Liver (tissue), 3 donors: Measurements from ENCODE around the gene RHOT2.

ENCODE experiments used
- EGR1 ChIP-seq, 2 donors: IDR thresholded peaks; 2 replicates each; pipeline ENCODE4 v1.6.1; 2016 to 2018; ENCODE audit warnings: antibody characterized with exemption in 2 of 2, low read depth in 2 of 2
- GABPA ChIP-seq, 2 donors: IDR thresholded peaks in 1 of 2; conservative IDR thresholded peaks in 1 of 2; 2 replicates each; pipeline ENCODE4 v1.6.1; 2016; ENCODE audit warnings: antibody characterized with exemption in 2 of 2, mild to moderate bottlenecking in 1 of 2, moderate library complexity in 1 of 2
- JUND ChIP-seq, 2 donors: IDR thresholded peaks; 2 replicates each; pipeline ENCODE4 v1.6.1; 2016; ENCODE audit warnings: antibody characterized with exemption in 2 of 2
- NR2F2 ChIP-seq: IDR thresholded peaks from 2 replicates; pipeline ENCODE4 v1.6.1; 2016; ENCODE audit warnings: antibody characterized with exemption
- RAD21 ChIP-seq, 2 donors: IDR thresholded peaks; 2 replicates each; pipeline ENCODE4 v1.6.1; 2016; ENCODE audit warnings: antibody characterized with exemption in 2 of 2, mild to moderate bottlenecking in 2 of 2
- RXRA ChIP-seq, 2 donors: IDR thresholded peaks; 2 replicates each; pipeline ENCODE4 v1.6.1; 2017 to 2018; ENCODE audit warnings: antibody characterized with exemption in 2 of 2, mild to moderate bottlenecking in 1 of 2
- SP1 ChIP-seq: IDR thresholded peaks from 2 replicates; pipeline ENCODE4 v1.6.1; 2018; ENCODE audit warnings: antibody characterized with exemption, mild to moderate bottlenecking
- TAF1 ChIP-seq: conservative IDR thresholded peaks from 2 replicates; pipeline ENCODE4 v1.6.1; 2016; ENCODE audit warnings: antibody characterized with exemption, mild to moderate bottlenecking
- YY1 ChIP-seq: IDR thresholded peaks from 2 replicates; pipeline ENCODE4 v1.6.1; 2016; ENCODE audit warnings: antibody characterized with exemption, mild to moderate bottlenecking
- TF ChIP-seq, protein P1 (sequence below): fragments of 150-350 bp; IDR thresholded peaks from 2 replicates; pipeline ENCODE4 v1.5.1; 2017; ENCODE audit warnings: improper control_type of control experiment, low read depth, low read length; ENCODE audit not compliant: missing input control
- TF ChIP-seq, protein P2 (sequence below): IDR thresholded peaks from 2 replicates; pipeline ENCODE4 v1.6.1; 2016; ENCODE audit warnings: antibody characterized with exemption
- TF ChIP-seq, protein P3 (sequence below): IDR thresholded peaks from 2 replicates; pipeline ENCODE4 v1.6.1; 2016; ENCODE audit warnings: antibody characterized with exemption, mild to moderate bottlenecking
- TF ChIP-seq, protein P4 (sequence below): IDR thresholded peaks from 2 replicates; pipeline ENCODE4 v1.6.1; 2016; ENCODE audit warnings: antibody characterized with exemption
- TF ChIP-seq, protein P5 (sequence below): IDR thresholded peaks from 2 replicates; pipeline ENCODE4 v1.6.1; 2016; ENCODE audit warnings: antibody characterized with exemption
- donor health status: healthy.
- donor health status: healthy.

DNA sequence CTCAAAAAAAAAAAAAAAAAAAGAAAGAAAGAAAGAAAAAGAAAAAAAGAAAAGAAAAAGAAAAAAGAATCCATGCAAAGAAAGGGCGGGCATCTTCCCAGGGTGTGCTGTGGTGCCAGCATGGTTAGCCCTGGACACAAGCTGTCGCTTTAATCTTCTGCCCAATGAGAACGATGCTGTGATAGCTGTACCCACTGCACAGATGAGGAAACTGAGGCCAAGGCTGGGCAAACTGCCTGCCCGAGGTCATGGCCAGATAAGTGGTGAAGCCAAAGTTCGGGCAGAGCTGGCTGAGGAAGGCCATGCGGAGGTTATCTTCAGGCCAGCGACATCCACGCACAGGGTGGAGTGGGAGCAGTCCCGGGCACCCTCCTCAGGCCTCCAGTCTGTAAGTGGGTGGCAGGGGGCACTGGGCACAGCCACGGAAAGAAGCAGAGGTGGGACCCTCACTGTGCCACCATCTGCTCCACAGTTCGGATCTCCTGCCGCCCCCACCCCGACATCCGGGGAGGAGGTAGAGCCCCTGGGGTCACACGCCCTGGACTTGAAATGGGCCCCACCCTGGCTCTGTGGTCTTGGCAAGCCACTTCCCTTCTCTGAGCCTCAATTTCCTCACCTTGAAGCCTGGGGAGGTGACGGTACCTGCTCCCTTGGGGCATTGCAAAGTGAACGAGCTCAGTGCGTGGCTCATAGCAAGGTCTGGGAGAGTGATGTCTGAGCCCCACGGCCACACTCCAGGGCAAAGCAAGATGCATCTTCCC, 31.2 kb downstream of the RHOT2 start:
- TF ChIP-seq, protein P1, sequence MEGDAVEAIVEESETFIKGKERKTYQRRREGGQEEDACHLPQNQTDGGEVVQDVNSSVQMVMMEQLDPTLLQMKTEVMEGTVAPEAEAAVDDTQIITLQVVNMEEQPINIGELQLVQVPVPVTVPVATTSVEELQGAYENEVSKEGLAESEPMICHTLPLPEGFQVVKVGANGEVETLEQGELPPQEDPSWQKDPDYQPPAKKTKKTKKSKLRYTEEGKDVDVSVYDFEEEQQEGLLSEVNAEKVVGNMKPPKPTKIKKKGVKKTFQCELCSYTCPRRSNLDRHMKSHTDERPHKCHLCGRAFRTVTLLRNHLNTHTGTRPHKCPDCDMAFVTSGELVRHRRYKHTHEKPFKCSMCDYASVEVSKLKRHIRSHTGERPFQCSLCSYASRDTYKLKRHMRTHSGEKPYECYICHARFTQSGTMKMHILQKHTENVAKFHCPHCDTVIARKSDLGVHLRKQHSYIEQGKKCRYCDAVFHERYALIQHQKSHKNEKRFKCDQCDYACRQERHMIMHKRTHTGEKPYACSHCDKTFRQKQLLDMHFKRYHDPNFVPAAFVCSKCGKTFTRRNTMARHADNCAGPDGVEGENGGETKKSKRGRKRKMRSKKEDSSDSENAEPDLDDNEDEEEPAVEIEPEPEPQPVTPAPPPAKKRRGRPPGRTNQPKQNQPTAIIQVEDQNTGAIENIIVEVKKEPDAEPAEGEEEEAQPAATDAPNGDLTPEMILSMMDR = no peak
- no peak for TF ChIP-seq TAF1
- TF ChIP-seq, protein P2, sequence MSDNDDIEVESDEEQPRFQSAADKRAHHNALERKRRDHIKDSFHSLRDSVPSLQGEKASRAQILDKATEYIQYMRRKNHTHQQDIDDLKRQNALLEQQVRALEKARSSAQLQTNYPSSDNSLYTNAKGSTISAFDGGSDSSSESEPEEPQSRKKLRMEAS = no peak
- TF ChIP-seq, protein P3, sequence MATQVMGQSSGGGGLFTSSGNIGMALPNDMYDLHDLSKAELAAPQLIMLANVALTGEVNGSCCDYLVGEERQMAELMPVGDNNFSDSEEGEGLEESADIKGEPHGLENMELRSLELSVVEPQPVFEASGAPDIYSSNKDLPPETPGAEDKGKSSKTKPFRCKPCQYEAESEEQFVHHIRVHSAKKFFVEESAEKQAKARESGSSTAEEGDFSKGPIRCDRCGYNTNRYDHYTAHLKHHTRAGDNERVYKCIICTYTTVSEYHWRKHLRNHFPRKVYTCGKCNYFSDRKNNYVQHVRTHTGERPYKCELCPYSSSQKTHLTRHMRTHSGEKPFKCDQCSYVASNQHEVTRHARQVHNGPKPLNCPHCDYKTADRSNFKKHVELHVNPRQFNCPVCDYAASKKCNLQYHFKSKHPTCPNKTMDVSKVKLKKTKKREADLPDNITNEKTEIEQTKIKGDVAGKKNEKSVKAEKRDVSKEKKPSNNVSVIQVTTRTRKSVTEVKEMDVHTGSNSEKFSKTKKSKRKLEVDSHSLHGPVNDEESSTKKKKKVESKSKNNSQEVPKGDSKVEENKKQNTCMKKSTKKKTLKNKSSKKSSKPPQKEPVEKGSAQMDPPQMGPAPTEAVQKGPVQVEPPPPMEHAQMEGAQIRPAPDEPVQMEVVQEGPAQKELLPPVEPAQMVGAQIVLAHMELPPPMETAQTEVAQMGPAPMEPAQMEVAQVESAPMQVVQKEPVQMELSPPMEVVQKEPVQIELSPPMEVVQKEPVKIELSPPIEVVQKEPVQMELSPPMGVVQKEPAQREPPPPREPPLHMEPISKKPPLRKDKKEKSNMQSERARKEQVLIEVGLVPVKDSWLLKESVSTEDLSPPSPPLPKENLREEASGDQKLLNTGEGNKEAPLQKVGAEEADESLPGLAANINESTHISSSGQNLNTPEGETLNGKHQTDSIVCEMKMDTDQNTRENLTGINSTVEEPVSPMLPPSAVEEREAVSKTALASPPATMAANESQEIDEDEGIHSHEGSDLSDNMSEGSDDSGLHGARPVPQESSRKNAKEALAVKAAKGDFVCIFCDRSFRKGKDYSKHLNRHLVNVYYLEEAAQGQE = no peak
- no peak for TF ChIP-seq RAD21 (IDR thresholded peaks at IDR 0.05)
- no peak for TF ChIP-seq YY1
- no peak for TF ChIP-seq NR2F2
- no peak for TF ChIP-seq GABPA (IDR thresholded peaks at IDR 0.05 in 1 of 2, conservative IDR thresholded peaks at IDR 0.05 in 1 of 2)
- no peak for TF ChIP-seq SP1
- TF ChIP-seq, protein P4, sequence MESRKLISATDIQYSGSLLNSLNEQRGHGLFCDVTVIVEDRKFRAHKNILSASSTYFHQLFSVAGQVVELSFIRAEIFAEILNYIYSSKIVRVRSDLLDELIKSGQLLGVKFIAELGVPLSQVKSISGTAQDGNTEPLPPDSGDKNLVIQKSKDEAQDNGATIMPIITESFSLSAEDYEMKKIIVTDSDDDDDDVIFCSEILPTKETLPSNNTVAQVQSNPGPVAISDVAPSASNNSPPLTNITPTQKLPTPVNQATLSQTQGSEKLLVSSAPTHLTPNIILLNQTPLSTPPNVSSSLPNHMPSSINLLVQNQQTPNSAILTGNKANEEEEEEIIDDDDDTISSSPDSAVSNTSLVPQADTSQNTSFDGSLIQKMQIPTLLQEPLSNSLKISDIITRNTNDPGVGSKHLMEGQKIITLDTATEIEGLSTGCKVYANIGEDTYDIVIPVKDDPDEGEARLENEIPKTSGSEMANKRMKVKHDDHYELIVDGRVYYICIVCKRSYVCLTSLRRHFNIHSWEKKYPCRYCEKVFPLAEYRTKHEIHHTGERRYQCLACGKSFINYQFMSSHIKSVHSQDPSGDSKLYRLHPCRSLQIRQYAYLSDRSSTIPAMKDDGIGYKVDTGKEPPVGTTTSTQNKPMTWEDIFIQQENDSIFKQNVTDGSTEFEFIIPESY = no peak
- TF ChIP-seq JUND (IDR thresholded peaks at IDR 0.05) = no peak
- TF ChIP-seq RXRA (IDR thresholded peaks at IDR 0.05) = no peak
- TF ChIP-seq, protein P5, sequence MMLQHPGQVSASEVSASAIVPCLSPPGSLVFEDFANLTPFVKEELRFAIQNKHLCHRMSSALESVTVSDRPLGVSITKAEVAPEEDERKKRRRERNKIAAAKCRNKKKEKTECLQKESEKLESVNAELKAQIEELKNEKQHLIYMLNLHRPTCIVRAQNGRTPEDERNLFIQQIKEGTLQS = no peak
- TF ChIP-seq EGR1 (IDR thresholded peaks at IDR 0.05; ENCODE audit: low read depth in 2 of 2) = no peak
